OCI-M1 (cell line): Measurements from ENCODE around the gene SGCG.

Experiments used
- DNase-seq: peaks from one replicate; lab custom pipeline; 2025; lab: John Stamatoyannopoulos, UW

The SGCG gene

GRCh38 chr13:23330356-23330755 lies 149.6 kb downstream of the SGCG start:
- DNase-seq, result no peak

- no peak for DNase-seq
Measured at GRCh38 chr13:23339225-23339624, 158.4 kb downstream of the SGCG start.

GRCh38 chr13:23344931-23345595 lies 164.3 kb downstream of the SGCG start:
- no peak for DNase-seq

GRCh38 chr13:23347601-23348000 lies 166.8 kb downstream of the SGCG start:
- no peak for DNase-seq

- no peak for DNase-seq
Measured at GRCh38 chr13:23348262-23349127, 167.7 kb downstream of the SGCG start.

GRCh38 chr13:23349161-23349897 lies 168.6 kb downstream of the SGCG start:
- DNase-seq, result no peak

- no peak for DNase-seq
Measured at GRCh38 chr13:23350009-23350408, 169.2 kb downstream of the SGCG start.

GRCh38 chr13:23352161-23352560 lies 171.4 kb downstream of the SGCG start:
- no peak for DNase-seq

- DNase-seq, result no peak
Measured at GRCh38 chr13:23354520-23354919, 173.7 kb downstream of the SGCG start.

GRCh38 chr13:23356368-23356767 lies 175.6 kb downstream of the SGCG start:
- DNase-seq, result no peak

GRCh38 chr13:23357349-23357748 lies 176.6 kb downstream of the SGCG start:
- DNase-seq, result no peak

GRCh38 chr13:23359882-23360281 lies 179.1 kb downstream of the SGCG start:
- DNase-seq, result no peak

- DNase-seq, result no peak
Measured at GRCh38 chr13:23365652-23366051, 184.9 kb downstream of the SGCG start.

- no peak for DNase-seq
Measured at GRCh38 chr13:23367907-23368306, 187.1 kb downstream of the SGCG start.

- peak; percentile 32 for DNase-seq
Measured at GRCh38 chr13:23372264-23372906, 191.6 kb downstream of the SGCG start.
